Measurements from ENCODE around the gene GRIP1.

The GRIP1 gene

GRCh38 chr12:66380769-66381535 is 297.9 kb downstream of the GRIP1 start:
- no peak for DNase-seq (ENCODE audit: low spot score)

DNA sequence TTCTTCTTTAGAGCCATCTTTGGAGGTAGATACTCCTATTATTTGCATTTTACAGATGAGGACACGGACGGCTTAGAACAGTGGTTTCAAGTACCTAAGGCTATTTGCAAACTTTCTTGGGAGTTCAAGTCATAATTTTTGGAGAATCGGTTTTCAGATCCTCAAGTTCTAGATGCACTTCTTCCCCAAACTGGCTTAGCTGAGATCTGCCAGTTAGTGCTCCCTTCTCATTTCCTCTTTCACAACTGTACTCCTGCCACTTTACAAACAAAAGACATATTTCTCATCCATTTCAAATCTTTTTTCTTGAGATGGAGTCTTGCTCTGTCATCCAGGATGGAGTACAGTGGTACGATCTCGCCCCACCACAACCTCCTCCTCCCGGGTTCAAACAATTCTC is 299.3 kb downstream of the GRIP1 start:
- no peak for DNase-seq (ENCODE audit: low spot score)

- no peak for DNase-seq (ENCODE audit: low spot score)
Measured at GRCh38 chr12:66375560-66375959, 303.3 kb downstream of the GRIP1 start.

DNA sequence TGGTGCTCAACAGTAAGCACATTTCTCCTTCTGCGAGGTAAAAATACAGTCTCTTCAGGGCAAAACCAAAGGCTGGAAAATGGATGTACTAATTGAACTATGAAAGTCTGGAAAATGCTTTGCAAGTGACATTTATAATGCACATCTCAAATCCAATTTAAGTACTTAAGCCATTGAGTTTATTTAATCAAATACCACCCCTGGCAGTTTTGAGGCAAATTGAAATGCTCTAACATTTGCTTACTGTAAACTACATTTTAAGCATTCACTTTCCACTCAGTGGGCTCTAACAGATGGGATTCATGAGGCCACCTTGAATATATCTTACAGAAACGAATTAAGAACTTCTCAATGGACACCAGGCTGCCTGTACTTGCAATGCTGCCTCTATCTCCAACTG is 306.9 kb downstream of the GRIP1 start:
- no peak for DNase-seq (ENCODE audit: low spot score)

DNA sequence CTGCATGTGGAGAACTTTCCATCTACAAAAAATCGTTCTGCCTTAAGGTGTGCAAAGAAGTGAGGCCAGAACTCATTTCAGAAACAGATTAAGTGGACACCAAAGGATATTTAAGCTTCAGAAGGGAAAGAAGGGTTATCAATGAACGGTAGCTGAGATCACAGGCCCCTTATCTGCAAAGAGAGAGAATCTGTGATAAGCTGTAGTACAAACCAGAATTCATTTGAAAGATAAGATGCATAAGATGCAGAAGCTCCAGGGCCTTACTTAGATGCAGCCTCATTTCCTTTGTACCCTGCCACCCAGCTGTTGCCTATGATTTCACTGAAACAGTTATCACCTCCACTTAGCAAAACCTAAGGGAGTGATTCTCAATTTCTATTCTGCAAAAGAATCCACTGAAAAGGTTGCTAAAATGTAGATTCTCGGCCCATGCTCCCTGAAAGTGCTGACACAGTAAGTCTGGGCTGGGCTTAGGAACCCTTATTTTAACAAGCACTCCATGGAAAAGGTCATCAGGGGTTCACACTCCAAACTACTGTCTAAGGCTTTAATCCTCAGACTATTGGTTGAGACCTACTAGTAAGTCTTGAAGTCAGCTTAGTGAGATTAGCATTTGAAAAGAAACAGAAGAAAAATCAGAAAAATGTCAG is 311.7 kb downstream of the GRIP1 start:
- no peak for DNase-seq (ENCODE audit: low spot score)

DNA sequence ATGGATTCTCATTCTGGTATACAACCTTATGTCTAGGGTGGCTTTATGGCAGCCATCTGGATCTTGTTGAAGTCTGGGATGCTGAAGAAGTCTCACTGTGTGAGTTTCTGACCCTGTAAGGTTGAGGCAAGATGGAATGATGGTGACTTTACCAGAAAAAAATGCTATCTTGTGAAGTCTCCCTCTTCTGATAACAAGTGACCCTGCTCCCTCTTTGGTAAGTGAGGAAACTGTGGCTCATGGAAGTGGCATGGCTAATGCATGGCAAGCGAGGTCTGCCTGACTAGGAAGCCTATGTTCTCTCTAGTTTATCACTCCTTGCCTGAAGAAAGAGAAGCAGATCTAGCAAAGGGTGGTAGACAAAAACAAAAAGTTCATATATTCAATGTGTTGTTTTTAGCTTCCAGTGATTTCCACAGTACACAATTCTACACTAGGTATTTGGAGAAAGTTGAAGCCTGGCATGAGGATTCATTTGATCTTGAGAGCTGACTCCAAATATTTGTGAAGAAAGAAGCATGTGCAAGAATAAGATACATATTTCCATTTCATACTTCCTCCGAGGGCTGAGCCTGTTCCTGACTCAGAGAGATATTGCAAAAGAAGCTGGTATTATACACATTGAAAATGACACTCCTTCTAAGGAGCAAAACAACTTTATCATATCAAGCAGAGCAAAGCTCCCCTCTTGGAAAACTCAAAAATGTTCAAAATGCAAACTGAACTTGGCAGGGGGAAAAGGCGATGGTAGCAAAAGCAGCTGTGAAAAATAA is 313.0 kb downstream of the GRIP1 start:
- DNase-seq (ENCODE audit: low spot score) = no peak

DNA sequence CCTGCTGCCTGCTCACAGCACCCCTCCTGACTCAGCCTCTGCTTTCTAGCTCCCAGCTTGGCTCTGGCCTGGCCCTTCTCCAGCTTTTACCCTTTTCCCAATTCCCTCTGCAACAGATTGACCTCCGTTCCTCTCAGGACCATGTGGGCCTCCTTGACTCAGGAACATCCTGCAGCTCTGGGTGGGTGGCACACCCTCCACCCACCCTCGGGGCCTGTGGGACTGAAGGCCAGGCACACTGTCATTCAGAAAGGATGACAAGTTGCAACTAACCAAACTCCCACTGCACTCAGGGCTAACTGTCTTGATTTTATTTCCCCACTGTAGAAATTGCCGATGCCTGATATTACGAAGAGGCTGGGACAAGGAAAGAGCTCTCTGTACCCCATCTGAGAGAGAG is 317.2 kb downstream of the GRIP1 start:
- DNase-seq (ENCODE audit: low spot score) = no peak

GRCh38 chr12:66359300-66359699 is 319.6 kb downstream of the GRIP1 start:
- DNase-seq (ENCODE audit: low spot score) = no peak

- DNase-seq (ENCODE audit: low spot score) = no peak
Measured at GRCh38 chr12:66354291-66354690, 324.6 kb downstream of the GRIP1 start.

DNA sequence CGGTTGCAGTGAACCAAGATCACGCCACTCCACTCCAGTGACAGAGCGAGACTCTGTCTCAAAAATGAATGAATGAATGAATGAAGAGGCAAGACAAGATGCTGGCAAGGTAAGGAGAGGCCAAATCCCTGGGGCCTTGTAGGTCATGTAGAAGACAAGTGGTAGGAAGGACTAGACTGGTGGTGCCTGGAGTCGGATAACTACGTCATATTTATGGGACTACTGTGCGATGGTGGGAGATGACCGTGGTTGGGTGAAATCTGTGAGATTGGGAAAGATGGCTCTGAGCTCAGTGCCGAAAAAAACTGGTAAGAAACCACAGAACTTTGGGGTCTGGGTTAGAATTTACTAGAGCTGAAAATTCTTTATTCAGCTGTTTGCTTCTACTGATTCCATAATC is 326.0 kb downstream of the GRIP1 start:
- DNase-seq (ENCODE audit: low spot score) = no peak

DNA sequence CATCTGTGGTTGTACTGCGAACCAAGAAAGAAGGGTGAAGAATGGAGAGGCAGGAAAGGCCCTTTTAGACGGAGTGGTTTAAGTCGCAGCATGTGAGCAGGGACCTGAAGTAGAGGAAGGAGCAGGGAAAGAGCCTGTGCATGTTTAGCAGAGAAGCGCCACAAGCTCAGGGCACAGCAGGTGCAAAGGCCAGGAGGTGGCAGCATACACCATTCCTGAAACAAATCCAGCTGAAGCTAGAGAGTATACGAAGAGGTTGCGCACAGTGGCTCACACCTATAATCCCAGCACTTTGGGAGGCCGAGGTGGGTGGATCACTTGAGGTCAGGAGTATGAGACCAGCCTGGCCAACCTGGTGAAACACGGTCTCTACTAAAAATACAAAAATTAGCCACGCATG is 326.7 kb downstream of the GRIP1 start:
- no peak for DNase-seq (ENCODE audit: low spot score)

DNA sequence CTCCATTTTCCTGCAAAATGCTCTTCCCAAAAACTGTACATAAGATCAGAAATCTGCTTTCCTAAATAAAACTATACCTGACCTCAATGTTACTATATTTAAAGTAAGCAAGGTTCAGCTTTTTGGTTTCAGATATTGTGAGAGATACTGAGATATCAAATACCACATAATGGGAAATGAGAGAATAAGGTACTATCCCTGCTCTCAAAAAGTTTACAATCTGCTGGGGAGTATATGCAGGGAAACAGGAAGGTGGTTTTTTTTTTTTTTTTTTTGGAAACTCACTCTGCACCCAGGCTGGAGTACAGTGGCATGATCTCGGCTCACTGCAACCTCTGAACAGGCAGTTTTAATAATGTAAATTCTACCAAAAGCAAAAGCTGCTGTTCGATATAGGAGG is 327.6 kb downstream of the GRIP1 start:
- DNase-seq (ENCODE audit: low spot score) = no peak

DNA sequence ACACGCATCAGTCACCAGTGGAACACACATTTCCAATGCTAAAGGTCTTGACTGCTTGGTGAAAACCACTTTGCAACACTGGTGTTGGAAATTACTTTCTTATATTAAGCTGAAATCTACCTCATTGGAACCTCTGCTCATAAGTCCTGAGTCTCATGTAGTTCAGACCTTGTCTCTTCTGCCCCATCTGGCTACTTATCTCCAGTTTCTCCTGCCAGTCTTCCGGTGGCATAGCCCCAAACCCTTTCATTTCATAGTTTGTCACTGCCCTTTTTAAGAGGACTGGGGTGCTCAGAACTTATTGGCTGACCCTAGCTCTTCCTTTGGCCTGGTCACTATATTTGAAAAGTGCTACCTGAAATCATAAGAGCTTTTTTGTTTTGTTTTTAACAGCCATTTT is 332.9 kb downstream of the GRIP1 start:
- DNase-seq (ENCODE audit: low spot score) = no peak

GRCh38 chr12:66345212-66345611 is 333.7 kb downstream of the GRIP1 start:
- no peak for DNase-seq (ENCODE audit: low spot score)

- no peak for DNase-seq (ENCODE audit: low spot score)
Measured at GRCh38 chr12:66341126-66341525, 337.8 kb downstream of the GRIP1 start.

GRCh38 chr12:66340131-66340530 is 338.7 kb downstream of the GRIP1 start:
- DNase-seq (ENCODE audit: low spot score) = no peak

DNA sequence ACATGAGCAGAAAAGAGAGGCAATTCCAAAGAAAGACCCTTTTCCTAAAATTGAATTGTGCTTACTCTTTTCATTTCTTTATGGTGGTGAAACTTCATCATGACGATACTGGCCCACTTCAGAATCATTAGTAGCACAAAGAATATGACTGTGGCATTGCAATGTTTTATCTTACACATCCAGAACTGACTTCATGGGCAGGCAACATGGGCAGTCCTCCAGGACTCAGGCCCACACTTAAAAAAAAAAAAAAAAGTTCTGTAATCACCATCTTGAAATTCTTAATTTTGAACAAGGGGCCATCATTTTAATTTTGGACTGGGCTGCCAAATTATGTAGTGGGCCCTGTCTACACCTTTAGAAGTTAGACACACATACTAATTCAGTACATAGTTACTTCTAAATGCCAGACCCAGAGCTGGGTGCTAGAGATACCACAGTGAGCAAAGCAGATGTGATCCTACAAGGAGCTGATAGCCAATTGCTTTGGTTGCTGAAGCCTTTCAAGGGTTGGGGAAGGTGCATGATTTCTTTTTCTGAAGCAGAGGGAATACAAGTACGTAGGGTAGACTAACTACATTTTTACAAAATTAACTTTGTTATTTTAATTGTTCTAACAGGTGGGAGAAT is 341.4 kb downstream of the GRIP1 start:
- no peak for DNase-seq (ENCODE audit: low spot score)

DNA sequence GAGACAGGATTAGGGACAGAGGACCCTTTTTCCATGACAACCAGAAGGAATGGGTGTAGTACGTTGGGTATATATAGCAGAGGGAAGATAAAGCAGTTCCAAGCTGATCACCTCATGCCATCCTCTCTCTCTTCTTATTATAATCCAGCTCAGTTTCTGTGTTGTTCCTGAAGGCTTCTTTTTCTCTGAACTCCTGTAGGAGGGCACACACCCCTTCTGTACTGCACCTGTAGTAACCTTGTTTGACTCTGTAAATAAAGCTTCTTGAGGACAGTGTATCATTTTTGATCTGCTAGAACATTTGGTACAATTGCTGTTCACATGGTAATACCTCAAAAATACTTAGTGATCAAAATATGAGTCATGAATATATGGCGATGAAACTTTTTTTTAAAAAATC is 343.1 kb downstream of the GRIP1 start:
- DNase-seq (ENCODE audit: low spot score) = no peak

DNA sequence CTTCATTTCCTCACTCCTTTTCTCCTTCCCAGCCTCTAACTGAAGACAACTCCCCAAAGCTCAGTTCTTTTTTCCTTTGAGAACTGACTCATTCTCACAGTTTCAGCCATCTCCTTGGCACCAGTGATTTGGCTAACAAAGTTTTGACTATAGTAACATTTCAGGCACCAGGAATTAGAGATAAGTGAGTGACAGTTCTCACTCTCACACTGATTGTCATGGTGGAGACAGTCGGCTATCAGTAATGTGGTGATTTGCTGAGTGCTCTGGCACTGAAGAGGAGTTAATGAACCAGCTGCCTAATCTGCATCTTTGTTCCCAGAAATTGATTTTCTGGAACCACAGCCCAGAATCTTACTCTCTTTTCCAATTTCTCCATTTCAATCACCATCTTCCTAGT is 347.1 kb downstream of the GRIP1 start:
- DNase-seq (ENCODE audit: low spot score) = no peak

- no peak for DNase-seq (ENCODE audit: low spot score)
Measured at GRCh38 chr12:66331016-66331415, 347.9 kb downstream of the GRIP1 start.

GRCh38 chr12:66329941-66330340 is 348.9 kb downstream of the GRIP1 start:
- DNase-seq (ENCODE audit: low spot score) = no peak

GRCh38 chr12:66323017-66323416 is 355.9 kb downstream of the GRIP1 start:
- DNase-seq (ENCODE audit: low spot score) = no peak

GRCh38 chr12:66321435-66321834 is 357.4 kb downstream of the GRIP1 start:
- no peak for DNase-seq (ENCODE audit: low spot score)

All from HuH-7.5 (cell line).